Activated T-cell treated with anti-CD3 and anti-CD28 coated beads for 4 hours (primary cell): ENCODE data around the gene KLHL6.
A peak's percentile ranks its signal among the peaks of the same experiment; 100 is the strongest.
"Not testable (repeated sequence)": the region's sequence is repeated elsewhere in the genome, so short reads cannot be mapped to it uniquely, and the experiment has no call there.

Experiments used
- DNase-seq: peaks from one replicate; pipeline ENCODE4 v3.0.0-alpha.2; 2020

KLHL6 gene

DNA sequence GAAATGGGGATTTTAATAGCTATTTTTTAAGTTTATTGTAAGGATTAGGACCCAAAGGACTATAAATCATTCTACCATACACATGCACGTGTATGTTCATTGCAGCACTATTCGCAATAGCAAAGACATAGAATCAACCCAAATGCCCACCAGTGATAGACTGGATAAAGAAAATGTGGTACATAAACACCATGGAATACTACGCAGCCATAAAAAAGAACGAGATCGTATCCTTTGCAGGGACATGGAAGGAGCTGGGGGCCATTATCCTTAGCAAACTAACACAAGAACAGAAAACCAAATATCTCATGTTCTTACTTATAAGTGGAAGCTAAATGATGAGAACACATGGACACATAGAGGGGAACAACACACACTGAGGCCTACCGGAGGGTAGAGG, 26.7 kb downstream of the KLHL6 start:
- not testable (repeated sequence) for DNase-seq

DNA sequence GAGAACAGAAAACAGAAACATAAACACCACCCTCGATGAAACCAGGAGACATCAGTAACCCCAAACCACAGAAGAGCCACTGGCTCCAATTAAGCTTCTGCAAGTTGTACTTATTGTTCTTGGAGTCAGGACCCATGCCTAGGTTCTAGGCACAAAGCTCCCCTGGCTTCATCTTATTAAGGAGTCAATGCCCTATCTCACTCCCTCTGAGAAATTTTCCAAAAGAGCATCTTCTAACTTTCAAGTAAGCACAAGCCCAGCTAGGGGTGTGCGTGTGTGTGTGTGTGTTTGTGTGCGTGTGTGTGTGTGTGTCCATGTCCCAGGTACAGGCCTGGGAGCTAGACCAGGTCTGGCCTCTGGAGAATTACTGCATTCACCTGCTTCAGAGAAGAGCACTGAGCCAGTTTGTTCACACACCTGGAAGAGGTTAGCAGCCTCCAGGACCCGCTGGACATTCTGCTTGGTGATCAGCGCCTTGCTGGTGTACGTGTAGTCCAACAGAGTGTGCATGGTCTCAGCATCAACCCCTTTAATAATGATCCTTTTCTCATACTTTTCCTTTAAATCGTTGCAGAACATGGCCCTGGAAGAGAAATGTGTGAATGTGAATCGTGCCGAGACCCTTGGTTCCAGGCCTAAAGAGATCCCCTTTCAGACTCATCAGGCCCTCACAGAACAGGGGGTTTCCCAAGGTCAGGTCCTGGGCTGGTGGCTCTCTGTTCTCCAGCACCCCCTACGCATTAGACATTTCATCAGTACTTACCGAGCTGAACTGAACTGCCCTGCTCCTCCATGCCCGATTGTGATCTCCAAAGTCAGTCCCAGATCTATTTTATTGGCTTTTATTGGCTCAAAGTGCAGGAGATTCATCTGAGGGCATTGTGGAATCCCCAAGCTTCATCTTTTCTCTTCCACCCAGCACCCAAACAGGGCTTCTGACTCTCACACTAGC, 27.8 kb downstream of the KLHL6 start:
- no peak for DNase-seq

DNA sequence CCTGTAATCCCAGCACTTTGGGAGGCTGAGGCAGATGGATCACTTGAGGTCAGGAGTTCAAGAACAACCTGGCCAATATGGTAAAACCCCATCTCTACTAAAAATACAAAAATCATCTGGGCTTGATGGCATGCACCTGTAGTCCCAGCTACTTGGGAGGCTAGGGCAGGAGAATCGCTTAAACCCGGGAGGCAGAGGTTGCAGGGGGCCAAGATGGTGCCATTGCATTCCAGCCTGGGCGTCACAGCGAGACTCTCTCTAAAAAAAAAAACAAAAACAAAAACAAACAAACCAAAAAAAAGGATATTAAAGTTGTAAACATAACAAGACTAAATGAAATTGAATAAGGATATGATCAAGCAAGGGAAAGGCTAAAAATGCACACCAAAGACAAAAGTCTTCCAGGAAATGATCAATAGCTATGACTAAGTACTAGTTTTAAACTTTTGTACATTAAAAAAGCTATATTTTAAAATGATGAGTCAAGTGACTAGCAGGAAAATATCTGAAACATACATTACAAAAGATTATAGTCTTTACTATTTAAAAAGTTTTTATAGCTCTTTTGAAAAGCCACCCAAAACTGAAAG, 28.6 kb downstream of the KLHL6 start:
- no peak for DNase-seq

DNA sequence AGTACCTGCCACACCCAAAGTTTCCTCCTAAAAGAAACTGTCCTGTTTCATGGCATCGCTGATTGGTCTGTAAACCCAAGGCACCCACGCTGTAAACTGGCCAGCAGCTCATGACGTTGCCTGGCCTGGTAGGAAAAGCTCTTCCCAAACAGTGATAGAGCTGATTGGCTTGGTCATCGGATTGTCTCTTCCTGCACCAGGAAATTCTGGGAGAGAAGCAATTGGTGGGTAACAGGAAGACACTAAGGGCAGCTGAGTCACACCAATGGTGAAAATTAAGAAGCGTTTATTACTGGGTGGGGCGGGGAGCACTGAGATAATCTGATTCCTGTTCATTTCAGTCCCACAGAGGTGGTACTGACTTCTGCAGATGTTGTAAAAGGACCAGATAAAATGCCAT, 31.0 kb downstream of the KLHL6 start:
- no peak for DNase-seq

DNA sequence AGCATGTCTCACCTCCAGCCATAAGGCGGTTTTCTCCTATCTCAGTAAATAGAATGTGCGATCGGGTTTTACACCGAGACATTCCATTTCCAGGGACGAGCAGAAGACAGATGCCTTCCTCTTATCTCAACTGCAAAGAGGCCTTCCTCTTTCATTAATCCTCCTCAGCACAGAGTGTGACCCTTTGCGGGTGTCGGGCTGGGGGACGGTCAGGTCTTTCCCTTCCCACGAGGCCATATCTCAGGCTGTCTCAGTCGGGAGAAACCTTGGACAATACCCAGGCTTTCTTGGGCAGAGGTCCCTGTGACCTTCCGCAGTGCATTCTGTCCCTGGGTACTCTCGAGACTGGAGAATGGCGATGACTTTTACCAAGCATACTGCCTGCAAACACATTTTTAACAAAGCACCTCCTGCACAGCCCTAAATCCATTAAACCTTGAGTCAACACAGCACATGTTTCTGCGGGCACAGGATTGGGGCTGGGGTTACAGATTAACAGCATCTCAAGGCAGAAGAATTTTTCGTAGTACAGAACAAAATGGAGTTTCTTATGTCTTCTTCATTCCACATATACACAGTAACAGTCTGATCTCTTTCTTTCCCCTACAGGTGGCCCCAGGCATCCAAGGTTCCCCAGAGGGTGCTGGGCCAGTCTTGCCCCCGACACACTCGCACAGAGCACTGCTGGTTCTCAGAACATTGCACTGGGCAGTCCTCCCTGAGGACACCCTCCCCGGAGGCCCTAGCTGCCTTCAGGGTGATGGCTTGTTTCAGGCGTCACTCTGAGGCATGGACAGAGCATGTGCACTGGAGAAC, 34.6 kb downstream of the KLHL6 start:
- not testable (repeated sequence) for DNase-seq

DNA sequence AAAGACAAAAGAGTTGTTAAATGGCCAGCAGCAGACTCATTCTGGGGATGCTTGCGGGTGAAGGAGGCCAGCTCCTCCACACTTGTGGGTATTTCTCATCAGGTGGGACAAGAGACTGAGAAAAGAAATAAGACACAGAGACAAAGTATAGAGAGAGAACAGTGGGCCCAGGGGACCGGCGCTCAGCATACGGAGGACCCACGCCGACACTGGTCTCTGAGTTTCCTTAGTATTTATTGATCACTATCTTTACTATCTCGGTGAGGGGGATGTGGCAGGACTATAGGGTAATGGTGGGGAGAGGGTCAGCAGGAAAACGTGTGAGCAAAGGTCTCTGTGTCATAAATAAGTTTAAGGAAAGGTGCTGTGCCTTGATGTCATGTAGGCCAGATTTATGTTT, 35.2 kb downstream of the KLHL6 start:
- not testable (repeated sequence) for DNase-seq

DNA sequence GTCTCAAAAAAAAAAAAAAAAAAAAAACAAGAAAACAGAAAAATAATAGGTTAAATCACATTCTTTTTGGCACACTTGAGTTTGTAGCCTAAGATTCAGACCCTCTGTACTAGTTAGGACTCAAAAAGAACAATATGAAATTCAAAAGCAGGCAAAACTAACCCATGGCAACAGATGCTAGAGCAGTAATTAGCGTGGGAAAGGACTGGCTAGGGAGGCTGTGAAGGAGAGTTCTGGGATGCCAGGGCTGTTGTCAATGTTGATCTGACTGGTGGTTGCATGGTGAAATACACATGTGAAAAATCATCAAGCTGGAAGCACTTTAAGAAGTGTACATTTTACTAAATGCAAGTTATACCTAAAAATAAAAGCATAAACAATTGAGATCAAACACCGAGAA, 35.6 kb downstream of the KLHL6 start:
- DNase-seq: no peak

DNA sequence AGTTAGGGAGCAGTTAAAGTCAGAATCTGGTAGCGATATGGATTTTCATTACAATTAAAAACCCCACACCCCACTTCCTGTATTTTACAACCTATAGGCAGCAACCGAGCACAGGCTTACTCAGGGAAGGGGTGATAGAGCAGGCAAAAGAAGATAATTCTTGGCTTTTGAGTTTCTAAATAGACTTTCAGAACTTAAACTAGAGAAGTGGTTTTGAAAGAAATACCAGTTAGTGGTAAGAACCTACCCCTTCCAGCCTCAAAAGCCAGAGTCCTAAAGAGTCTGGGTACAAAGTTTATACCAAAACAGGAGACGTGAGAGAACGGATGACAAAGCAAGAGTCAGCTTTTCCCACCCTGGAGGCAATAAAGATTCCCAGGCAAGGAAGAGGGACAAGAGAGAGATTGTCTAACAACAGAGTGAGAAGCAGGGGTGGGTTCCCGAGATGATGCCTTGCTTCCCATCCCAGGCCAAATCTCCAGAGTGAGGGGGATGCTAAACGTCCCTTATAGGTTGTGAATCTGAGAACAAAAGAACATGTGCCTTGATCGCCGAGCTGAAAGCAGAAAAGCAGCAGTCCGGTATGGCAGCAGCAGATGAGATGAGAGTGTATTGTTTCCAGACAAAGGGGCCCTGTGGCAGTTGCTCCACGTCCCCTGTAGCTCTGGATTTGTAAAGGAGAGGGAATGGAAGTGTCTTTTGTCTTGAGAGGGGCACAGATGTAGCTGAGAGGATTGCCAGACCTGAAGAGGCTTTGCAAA, 36.8 kb downstream of the KLHL6 start:
- no peak for DNase-seq

DNA sequence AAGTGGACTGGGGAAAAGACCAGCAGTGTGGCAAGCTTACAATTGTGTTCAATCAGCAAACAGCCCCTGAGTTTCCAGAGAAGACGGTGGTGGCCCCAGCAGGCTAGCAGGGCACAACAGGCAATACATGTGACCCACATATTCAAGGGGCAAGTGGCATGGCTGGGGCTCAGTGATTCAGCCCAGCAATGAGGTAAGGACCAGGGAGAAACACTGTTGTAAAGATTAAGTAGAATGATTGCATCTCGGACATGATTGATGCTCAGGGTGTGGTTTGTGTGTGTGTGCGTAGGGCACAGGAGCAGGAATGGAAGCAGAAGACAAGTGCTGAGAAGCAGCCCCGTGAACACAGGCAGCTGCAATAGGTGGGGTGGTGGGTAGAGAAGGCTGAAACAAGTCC, 37.9 kb downstream of the KLHL6 start:
- DNase-seq: no peak

DNA sequence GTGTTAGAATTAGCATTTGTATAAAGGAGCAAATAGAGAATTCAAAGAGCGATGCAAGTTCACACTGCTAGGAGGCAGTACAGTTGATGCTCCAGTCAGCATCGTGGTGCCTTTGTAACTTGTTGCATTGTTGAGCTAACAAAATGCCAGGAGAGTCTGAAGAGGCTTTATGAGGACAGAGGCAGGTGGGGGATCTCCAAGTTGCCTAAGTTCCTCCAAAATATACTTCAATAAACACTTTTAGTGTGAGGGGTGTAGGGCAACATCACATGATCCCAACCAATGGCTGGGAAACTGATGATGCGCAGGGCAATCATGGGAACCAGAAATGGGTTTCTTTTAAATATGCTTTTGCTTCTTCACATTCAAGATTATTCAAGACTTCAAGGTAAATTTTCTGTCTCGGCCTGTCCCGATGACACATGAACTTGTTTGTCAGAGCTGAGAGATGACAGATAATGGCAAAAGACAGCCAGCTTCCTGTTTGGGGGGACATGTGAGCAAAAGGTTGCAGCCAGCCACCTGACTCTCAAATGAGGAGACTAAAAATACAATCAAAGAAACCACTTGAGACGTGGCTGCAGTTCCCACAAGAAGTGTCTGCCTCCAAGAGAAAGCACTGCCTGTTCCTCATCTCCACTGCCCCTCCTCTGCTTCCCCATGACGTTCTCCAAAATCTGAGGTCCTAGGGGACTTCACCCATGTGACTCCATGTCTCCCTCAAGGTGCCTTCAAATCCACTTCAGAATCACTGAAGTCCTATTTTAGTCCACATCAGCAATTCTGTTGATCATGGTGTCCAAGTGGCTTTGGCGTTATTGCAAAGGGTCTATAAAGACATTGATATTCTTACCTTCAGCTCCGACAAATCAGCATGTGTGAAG, 39.3 kb downstream of the KLHL6 start:
- peak; percentile 33 for DNase-seq

DNA sequence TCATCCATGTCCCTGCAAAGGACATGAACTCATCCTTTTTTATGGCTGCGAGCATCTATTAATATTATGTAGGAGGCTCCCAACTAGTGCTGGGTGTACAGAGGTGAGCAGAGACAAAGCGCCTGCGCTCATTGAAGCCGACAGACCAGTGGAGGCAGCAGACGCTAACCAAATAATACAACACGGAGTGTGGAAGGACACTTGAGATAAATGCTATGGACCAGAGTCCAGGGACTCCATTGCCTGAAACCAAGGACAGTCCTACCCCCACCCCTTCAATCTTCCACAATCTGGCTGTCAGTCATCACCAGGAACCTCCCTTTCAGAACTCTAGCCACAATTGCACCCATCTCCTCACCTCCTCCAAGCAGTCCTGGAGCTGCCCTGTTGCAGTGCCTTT, 41.5 kb downstream of the KLHL6 start:
- DNase-seq: no peak

DNA sequence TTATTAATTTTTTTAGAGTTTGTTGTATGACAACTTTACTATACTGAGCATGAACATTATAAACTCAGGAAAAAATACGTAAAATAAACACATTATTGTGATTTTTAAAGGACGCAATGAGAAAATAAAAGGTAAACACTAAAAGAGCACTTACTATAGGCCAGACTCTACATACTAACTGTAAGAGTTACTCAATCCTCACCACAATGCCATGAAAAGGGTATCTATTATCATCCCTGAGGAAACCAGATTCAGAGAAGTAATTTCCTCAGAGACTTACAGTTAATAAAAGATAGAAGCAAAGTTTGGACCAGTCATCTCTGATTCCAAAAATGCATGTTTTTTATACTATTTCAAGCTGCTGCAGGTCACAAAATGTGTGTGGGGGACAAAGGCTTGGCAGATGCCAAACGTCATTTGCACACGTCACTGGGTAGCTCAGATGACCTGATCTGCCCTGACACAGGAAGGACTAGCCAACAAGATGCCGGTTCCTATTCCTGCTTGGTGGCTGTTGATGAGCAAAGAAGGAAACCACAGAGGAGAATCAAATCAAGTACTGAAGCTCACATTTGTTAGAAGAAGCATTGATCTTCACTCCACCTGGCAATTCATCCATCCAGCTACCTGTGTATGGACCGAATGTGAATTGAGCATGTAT, 42.3 kb downstream of the KLHL6 start:
- no peak for DNase-seq

DNA sequence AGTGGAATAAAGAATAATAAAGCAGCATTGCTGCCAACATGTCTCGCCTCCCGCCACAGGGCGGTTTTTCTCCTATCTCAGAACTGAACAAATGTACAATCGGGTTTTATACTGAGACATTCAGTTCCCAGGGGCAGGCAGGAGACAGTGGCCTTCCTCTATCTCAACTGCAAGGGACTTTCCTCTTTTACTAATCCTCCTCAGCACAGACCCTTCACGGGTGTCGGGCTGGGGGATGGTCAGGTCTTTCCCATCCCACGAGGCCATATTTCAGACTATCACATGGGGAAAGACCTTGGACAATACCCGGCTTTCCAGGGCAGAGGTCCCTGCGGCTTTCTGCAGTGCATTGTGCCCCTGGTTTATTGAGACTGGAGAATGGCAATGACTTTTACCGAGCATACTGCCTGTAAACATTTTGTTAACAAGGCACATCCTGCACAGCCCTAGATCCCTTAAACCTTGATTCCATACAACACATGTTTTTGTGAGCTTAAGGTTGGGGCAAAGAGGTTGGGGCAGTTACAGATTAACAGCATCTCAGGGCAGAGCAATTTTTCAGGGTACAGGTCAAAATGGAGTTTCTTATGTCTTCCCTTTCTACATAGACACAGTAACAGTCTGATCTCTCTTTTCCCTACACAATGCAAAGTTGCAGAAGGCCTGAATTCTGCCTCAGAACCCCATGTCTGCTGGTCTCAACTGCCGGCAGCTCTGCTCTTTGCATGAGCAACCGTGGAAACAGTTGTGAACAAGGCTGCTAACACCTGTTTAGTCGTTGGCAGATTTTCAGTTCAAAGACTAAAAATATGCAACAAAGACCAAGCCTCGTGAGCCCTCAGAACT, 44.0 kb downstream of the KLHL6 start:
- DNase-seq: not testable (repeated sequence)

DNA sequence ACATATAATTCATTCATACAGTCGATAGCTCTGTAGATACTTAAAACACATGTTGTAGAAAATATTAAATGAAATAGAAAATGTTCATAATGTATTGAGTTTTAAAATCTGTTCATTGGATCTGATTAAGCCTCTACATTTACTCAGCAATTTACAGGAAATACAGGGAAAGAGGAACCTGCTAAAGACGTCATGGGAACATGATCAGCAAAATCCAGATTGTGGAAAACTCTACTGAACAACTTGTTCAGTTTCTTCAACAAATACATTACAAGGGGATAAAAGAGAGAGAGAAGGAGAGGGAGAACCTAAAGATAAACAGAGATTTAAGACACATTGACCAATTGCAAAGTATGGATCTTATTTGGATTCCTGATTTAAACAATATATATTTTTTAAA, 46.7 kb downstream of the KLHL6 start:
- no peak for DNase-seq

DNA sequence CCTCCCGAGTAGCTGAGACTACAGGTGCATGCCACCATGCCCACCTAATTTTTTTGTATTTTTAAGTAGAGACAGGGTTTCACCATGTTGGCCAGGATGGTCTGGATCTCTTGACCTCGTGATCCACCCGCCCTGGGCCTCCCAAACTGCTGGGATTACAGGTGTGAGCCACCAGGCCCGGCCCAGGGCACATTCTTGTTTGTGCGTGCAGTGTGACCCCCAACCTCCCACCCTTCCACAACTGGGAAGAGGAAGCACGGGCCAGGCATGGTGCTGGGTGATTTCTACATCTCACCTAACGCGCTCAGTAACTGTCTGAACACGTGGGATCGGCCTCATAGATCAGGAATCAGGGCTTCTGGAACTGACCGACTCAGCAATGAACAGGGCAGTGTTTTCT, 48.0 kb downstream of the KLHL6 start:
- no peak for DNase-seq

DNA sequence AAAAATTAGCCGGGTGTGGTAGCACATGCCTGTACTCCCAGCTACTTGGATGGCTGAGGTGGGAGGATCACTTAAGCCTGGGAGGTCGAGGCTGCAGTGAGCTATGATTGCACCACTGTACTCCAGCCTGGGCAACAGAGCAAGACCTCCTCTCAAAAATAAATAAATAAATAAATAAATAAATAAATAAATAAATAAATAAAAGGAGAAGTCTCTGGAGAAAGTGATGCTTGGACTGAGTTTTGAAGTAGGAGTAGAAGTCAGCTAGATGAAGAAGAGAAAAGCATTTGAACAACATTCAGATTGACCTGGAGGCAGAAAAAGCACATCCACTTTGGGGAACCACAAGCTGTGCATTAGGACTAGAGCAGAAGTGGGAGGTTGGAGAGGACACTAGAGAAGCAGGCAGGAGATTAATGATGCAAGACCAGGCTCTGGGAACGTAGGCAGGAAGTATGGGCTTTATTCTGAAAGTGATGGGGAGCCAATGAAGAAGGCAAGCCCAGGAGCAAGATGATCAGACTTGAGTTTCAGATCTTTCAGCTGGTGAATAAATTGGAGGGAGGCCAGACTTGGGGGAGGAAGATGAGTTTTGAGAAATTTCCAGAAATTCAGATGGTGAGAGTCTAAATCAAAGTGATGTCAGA, 48.7 kb downstream of the KLHL6 start:
- no peak for DNase-seq

DNA sequence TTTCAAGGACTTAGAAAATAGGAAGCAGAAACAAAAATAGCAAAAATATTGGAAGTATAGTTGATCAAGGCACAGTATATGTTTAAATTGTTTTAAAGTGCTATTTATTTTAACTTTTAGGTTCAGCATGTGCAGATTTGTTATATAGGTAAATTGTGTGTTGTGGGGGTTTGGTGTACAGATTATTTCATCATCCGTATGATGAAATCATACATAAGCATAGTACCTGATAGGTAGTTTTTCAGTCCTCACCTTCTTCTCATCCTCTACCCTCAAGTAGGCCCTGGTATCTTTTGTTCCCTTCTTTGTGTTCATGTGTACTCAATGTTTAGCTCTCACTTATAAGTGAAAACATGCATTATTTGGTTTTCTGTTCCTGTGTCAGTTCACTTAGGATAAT, 50.9 kb downstream of the KLHL6 start:
- DNase-seq: no peak

DNA sequence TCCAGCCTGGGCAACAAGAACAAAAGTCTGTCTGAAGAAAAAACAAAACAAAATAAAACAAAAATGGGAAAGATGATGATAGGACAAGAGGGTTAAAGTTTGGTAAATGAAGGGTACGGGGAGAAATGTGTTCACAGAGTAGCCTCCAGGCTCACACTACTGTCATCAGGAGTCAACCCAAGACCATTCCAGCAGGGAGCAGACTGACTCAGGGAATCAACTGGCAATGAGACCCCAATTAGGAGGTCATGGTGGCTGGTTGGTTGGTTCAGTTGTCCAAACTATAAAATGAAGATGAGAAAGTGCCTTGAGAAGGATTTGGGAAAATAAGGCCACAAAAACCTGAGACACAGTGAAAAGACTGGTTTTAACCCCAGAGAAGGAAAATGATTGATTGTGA, 51.8 kb downstream of the KLHL6 start:
- DNase-seq: no peak
